Parathyroid adenoma (tissue), 2 donors: ENCODE data around the gene PPP1R7.

ENCODE experiments used
- H2AFZ ChIP-seq: fragments of 300-600 bp; sonication (generic); one replicate; pipeline ENCODE4 v1.7.0; 2017; ENCODE audit warnings: antibody characterized with exemption, mild to moderate bottlenecking
- H3K27ac ChIP-seq: fragments of 300-600 bp; sonication (generic); one replicate; pipeline ENCODE4 v1.7.0; 2017
- H3K27me3 ChIP-seq: fragments of 300-600 bp; sonication (generic); one replicate; pipeline ENCODE4 v1.7.0; 2017; ENCODE audit warnings: low read length; ENCODE audit not compliant: control insufficient read depth, insufficient read depth
- H3K36me3 ChIP-seq: fragments of 300-600 bp; sonication (generic); one replicate; pipeline ENCODE4 v1.7.0; 2017; ENCODE audit warnings: low read length; ENCODE audit not compliant: control insufficient read depth, insufficient read depth
- H3K4me1 ChIP-seq: fragments of 300-600 bp; sonication (generic); one replicate; pipeline ENCODE4 v1.7.0; 2017; ENCODE audit warnings: control low read depth
- H3K4me2 ChIP-seq: fragments of 300-600 bp; sonication (generic); one replicate; pipeline ENCODE4 v1.7.0; 2017; ENCODE audit warnings: low read length
- H3K4me3 ChIP-seq: fragments of 300-600 bp; sonication (generic); one replicate; pipeline ENCODE4 v1.7.0; 2017; ENCODE audit warnings: low read depth, low read length
- H3K79me2 ChIP-seq: fragments of 300-600 bp; sonication (generic); one replicate; pipeline ENCODE4 v1.7.0; 2017; ENCODE audit warnings: control low read depth
- H3K9ac ChIP-seq: fragments of 300-600 bp; sonication (generic); one replicate; pipeline ENCODE4 v1.7.0; 2017; ENCODE audit warnings: mild to moderate bottlenecking
- H3K9me3 ChIP-seq: fragments of 300-600 bp; sonication (generic); one replicate; pipeline ENCODE4 v1.7.0; 2017; ENCODE audit warnings: low read length; ENCODE audit not compliant: control insufficient read depth
- TF ChIP-seq, protein P1 (sequence below): fragments of 300-600 bp; sonication (generic); IDR thresholded peaks from one replicate; pipeline ENCODE4 v1.7.0; 2017; ENCODE audit warnings: antibody characterized with exemption, mild to moderate bottlenecking
- donor health status: primary hyperparathyroidism.

Gene PPP1R7

DNA sequence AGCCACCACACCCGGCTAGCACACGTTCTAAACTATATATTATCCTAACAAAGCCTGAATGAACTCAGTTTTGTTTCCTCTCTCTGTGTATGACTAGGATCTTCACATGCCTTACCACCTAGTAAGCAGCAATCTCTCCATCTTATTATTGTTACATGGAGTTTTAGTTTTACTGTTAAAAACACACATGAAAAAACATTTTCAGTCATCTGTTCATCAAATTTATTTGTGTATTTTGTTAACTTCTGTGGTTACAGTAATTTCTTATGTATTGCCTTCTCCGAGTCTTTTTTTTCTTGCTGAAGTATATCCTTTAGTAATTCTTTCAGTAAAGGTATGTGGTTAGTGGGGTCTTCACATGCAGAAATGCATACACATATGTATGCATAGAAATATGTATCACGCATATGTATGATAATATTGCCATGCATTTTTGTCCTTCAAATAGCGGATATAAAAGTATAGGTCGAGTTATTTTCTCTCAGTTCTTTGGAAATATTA lies 69.6 kb downstream of the PPP1R7 start:
- Histone ChIP-seq H3K9ac (no peak overlapping the region), H3K4me1 (peaks cover 8% of the 10 kb centered on the region), H3K9me3 (no peaks in the 10 kb centered on the region), H3K36me3 (no peaks in the 10 kb centered on the region), H2AFZ (no peak overlapping the region), H3K4me3 (no peak overlapping the region), H3K27ac (no peak overlapping the region), H3K4me2 (no peak overlapping the region), H3K79me2 (no peaks in the 10 kb centered on the region), H3K27me3 (no peaks in the 10 kb centered on the region)
- TF ChIP-seq, protein P1, sequence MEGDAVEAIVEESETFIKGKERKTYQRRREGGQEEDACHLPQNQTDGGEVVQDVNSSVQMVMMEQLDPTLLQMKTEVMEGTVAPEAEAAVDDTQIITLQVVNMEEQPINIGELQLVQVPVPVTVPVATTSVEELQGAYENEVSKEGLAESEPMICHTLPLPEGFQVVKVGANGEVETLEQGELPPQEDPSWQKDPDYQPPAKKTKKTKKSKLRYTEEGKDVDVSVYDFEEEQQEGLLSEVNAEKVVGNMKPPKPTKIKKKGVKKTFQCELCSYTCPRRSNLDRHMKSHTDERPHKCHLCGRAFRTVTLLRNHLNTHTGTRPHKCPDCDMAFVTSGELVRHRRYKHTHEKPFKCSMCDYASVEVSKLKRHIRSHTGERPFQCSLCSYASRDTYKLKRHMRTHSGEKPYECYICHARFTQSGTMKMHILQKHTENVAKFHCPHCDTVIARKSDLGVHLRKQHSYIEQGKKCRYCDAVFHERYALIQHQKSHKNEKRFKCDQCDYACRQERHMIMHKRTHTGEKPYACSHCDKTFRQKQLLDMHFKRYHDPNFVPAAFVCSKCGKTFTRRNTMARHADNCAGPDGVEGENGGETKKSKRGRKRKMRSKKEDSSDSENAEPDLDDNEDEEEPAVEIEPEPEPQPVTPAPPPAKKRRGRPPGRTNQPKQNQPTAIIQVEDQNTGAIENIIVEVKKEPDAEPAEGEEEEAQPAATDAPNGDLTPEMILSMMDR: no peak

DNA sequence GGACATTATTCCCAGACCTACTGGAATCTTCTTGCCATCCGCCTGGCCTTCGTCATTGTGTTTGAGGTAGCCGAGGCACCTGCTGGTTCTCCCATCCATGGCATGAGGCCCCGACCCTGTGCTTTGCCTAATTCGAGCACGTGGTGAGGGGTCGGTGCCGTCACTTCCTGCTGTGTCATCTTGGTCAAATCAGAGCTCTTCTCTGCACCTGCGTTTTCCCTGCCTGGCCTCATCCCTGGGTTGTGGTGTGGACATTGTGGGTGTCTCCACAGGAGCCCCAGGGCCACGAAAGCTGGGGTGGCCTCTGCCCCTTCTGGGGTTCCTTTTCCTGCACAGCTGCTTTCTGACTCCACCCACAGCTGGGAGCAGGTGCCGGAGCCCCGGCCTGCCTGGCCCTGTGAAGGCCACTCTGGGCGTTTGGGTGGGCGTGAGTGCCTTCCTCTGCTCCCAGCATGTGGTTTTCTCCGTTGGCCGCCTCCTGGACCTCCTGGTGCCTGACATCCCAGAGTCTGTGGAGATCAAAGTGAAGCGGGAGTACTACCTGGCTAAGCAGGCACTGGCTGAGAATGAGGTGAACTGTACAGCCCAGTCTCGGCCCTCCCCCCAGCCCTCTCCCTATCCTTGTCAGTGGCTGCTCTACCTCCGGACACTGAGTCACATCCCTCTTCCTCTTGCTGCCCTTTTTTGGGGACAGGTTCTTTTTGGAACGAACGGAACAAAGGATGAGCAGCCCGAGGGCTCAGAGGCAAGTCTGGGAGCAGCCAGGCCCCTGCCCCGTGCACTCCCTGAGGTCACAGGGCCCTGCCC lies 73.1 kb downstream of the PPP1R7 start:
- Histone ChIP-seq H3K79me2 (no peaks in the 10 kb centered on the region), H3K4me1 (peaks cover 8% of the 10 kb centered on the region), H3K9ac (no peak overlapping the region), H3K4me3 (no peak overlapping the region), H3K27ac (no peak overlapping the region), H3K4me2 (no peak overlapping the region), H2AFZ (no peak overlapping the region), H3K9me3 (no peaks in the 10 kb centered on the region), H3K27me3 (no peaks in the 10 kb centered on the region), H3K36me3 (no peaks in the 10 kb centered on the region)
- TF ChIP-seq, protein P1: no peak

DNA sequence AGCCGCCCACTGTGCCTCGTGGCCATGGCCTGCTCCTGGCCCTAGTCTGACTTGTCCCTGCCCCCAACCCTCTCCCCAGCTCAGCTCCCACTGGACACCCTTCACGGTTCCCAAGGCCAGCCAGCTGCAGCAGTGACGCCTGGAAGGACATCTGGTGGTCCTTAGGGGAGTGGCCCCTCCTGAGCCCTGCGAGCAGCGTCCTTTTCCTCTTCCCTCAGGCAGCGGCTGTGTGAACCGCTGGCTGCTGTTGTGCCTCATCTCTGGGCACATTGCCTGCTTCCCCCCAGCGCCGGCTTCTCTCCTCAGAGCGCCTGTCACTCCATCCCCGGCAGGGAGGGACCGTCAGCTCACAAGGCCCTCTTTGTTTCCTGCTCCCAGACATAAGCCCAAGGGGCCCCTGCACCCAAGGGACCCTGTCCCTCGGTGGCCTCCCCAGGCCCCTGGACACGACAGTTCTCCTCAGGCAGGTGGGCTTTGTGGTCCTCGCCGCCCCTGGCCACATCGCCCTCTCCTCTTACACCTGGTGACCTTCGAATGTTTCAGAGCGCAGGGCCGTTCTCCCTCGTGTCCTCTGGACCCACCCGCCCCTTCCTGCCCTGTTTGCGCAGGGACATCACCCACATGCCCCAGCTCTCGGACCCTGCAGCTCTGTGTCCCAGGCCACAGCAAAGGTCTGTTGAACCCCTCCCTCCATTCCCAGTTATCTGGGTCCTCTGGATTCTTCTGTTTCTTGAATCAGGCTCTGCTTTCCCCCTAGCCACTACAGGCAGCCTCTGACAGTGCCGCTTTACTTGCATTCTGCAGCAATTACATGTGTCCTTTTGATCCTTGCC lies 74.0 kb downstream of the PPP1R7 start:
- Histone ChIP-seq H3K4me2 (no peak overlapping the region), H3K27me3 (no peaks in the 10 kb centered on the region), H3K9me3 (no peaks in the 10 kb centered on the region), H3K4me1 (peaks cover under 1% of the 10 kb centered on the region), H3K27ac (no peak overlapping the region), H3K36me3 (no peaks in the 10 kb centered on the region), H3K9ac (no peak overlapping the region), H2AFZ (no peak overlapping the region), H3K4me3 (no peak overlapping the region), H3K79me2 (no peaks in the 10 kb centered on the region)
- TF ChIP-seq, protein P1: no peak

DNA sequence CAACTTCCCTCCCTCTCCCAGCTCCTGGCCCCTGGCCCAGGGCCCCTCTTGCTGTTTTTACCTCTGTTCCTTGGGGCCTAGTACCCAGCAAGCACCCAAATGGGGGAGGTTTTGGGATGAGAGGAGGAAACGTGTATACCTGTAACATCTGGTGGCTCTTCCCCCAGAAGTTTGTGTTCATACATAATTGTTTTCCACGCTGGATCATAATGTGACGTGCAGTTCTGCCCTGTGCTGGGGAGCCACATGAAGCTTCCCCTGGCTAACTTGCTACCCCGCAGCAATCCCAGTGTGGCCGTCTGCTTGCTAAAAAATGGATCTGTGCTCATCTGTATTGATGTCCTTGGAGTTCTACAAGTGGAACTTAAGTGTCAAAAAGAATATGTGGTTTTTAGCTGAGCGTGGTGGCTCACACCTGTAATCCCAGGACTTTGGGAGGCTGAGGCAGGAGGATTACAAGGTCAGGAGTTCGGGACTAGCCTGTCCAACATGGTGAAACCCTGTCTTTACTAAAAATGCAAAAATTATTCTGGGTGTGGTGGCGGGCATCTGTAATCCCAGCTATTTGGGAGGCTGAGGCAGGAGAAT lies 74.7 kb downstream of the PPP1R7 start:
- TF ChIP-seq, protein P1: no peak
- no peaks in the 10 kb centered on the region for H3K79me2 ChIP-seq
- no peak overlapping the region for H3K9ac ChIP-seq
- H3K4me1 ChIP-seq: no peaks in the 10 kb centered on the region
- H3K4me2 ChIP-seq: no peak overlapping the region
- no peaks in the 10 kb centered on the region for H3K36me3 ChIP-seq
- H3K4me3 ChIP-seq: no peak overlapping the region
- H3K9me3 ChIP-seq: no peaks in the 10 kb centered on the region
- H3K27ac ChIP-seq: no peak overlapping the region
- H3K27me3 ChIP-seq: no peaks in the 10 kb centered on the region
- no peak overlapping the region for H2AFZ ChIP-seq
